SK-N-MC (cell line): ENCODE results near the gene HPN.

ENCODE experiments used
- DNase-seq: peaks from one replicate; pipeline ENCODE4 v3.0.0-alpha.2; 2011; ENCODE audit warnings: low read depth, low spot score
- H3K27ac ChIP-seq: fragments of 200-600 bp; sonication (generic); 2 replicates; pipeline ENCODE4 v1.5.1; 2016; ENCODE audit warnings: mixed run types
- H3K36me3 ChIP-seq: fragments of 200-600 bp; sonication (generic); 2 replicates; pipeline ENCODE4 v1.6.1; 2017; ENCODE audit warnings: antibody characterized with exemption, low read length, mixed read lengths; ENCODE audit not compliant: insufficient read depth
- H3K4me3 ChIP-seq: fragments of 200-600 bp; sonication (generic); 2 replicates; pipeline ENCODE4 v1.5.1; 2016
- H3K9ac ChIP-seq: fragments of 200-600 bp; sonication (generic); 2 replicates; pipeline ENCODE4 v1.8.0; 2017; ENCODE audit warnings: mixed run types, mixed read lengths; ENCODE audit not compliant: insufficient read length
- H3K9me3 ChIP-seq: fragments of 200-600 bp; sonication (generic); 2 replicates; pipeline ENCODE4 v1.6.1; 2017; ENCODE audit warnings: low read depth, mild to moderate bottlenecking, antibody characterized with exemption, low read length, moderate library complexity, mixed read lengths
- EZH2 ChIP-seq: fragments of 200-600 bp; sonication (generic); IDR thresholded peaks from one replicate; pipeline ENCODE4 v1.6.1; 2017; ENCODE audit warnings: antibody characterized with exemption
- FOXP2 ChIP-seq: optimal IDR thresholded peaks from 2 replicates; pipeline ENCODE3; 2011; ENCODE audit warnings: mild to moderate bottlenecking, moderate library complexity; ENCODE audit not compliant: insufficient read depth; ENCODE audit errors: extremely low read length, control extremely low read depth
- POLR2AphosphoS5 ChIP-seq: IDR thresholded peaks from 2 replicates; pipeline ENCODE4 v1.6.1; 2012; ENCODE audit warnings: mild to moderate bottlenecking, low read depth, low read length, borderline replicate concordance

HPN gene

GRCh38 chr19:35068941-35069634 lies 27.6 kb downstream of the HPN start:
- H3K9me3 ChIP-seq: no peaks in the 10 kb centered on the region
- no peak overlapping the region for H3K27ac ChIP-seq
- TF ChIP-seq POLR2AphosphoS5: no peak
- TF ChIP-seq FOXP2: no peak
- no peak for TF ChIP-seq EZH2
- DNase-seq: no peak
- no peak overlapping the region for H3K9ac ChIP-seq
- no peak overlapping the region for H3K4me3 ChIP-seq
- no peaks in the 10 kb centered on the region for H3K36me3 ChIP-seq

DNA sequence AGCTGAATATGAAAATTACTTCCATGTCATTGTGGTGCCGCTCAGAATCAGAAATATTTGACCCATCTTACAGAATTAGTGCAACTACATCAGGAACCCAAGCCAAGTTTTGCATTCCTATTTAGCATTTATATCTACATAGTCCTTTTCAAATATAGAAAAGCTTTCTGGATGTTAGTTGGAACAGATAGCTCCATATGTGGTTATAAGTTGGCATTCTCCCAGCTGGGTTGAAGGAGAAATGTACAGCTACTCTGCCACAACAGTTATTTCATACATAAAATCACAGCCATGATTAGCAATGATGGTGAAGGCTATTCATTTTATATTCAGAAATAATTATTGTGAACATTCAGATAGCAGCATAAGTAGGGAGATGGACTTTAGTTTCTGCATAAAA lies 28.2 kb downstream of the HPN start:
- Histone ChIP-seq H3K36me3 (no peaks in the 10 kb centered on the region), H3K9me3 (no peaks in the 10 kb centered on the region), H3K9ac (no peak overlapping the region), H3K27ac (no peak overlapping the region), H3K4me3 (no peak overlapping the region)
- no peak for TF ChIP-seq FOXP2
- no peak for TF ChIP-seq EZH2
- TF ChIP-seq POLR2AphosphoS5: no peak
- DNase-seq: no peak

GRCh38 chr19:35070471-35070870 lies 28.9 kb downstream of the HPN start:
- no peak overlapping the region for H3K4me3 ChIP-seq
- no peaks in the 10 kb centered on the region for H3K9me3 ChIP-seq
- DNase-seq: no peak
- no peaks in the 10 kb centered on the region for H3K36me3 ChIP-seq
- no peak overlapping the region for H3K9ac ChIP-seq
- no peak for TF ChIP-seq POLR2AphosphoS5
- no peak for TF ChIP-seq FOXP2
- no peak for TF ChIP-seq EZH2
- H3K27ac ChIP-seq: no peak overlapping the region

- no peak overlapping the region for H3K27ac ChIP-seq
- no peak for DNase-seq
Measured at GRCh38 chr19:35073516-35073915, 32.0 kb downstream of the HPN start.

GRCh38 chr19:35073941-35074340 lies 32.4 kb downstream of the HPN start:
- no peaks in the 10 kb centered on the region for H3K36me3 ChIP-seq
- no peak overlapping the region for H3K9ac ChIP-seq
- no peak for DNase-seq
- no peak overlapping the region for H3K27ac ChIP-seq
- TF ChIP-seq POLR2AphosphoS5 (no peak), FOXP2 (no peak), EZH2 (no peak)
- H3K9me3 ChIP-seq: no peaks in the 10 kb centered on the region
- H3K4me3 ChIP-seq: no peak overlapping the region

More at GRCh38 chr19:35073516-35073915, 32.0 kb downstream of the HPN start:
- H3K9me3 ChIP-seq: no peaks in the 10 kb centered on the region
- H3K36me3 ChIP-seq: no peaks in the 10 kb centered on the region
- H3K4me3 ChIP-seq: no peak overlapping the region
- TF ChIP-seq EZH2: no peak
- no peak overlapping the region for H3K9ac ChIP-seq

- Histone ChIP-seq H3K9ac (no peak overlapping the region), H3K9me3 (no peaks in the 10 kb centered on the region), H3K36me3 (no peaks in the 10 kb centered on the region), H3K4me3 (no peak overlapping the region), H3K27ac (no peak overlapping the region)
- TF ChIP-seq EZH2 (no peak), FOXP2 (no peak), POLR2AphosphoS5 (no peak)
- no peak for DNase-seq
Measured at GRCh38 chr19:35074426-35075201, 33.1 kb downstream of the HPN start.

DNA sequence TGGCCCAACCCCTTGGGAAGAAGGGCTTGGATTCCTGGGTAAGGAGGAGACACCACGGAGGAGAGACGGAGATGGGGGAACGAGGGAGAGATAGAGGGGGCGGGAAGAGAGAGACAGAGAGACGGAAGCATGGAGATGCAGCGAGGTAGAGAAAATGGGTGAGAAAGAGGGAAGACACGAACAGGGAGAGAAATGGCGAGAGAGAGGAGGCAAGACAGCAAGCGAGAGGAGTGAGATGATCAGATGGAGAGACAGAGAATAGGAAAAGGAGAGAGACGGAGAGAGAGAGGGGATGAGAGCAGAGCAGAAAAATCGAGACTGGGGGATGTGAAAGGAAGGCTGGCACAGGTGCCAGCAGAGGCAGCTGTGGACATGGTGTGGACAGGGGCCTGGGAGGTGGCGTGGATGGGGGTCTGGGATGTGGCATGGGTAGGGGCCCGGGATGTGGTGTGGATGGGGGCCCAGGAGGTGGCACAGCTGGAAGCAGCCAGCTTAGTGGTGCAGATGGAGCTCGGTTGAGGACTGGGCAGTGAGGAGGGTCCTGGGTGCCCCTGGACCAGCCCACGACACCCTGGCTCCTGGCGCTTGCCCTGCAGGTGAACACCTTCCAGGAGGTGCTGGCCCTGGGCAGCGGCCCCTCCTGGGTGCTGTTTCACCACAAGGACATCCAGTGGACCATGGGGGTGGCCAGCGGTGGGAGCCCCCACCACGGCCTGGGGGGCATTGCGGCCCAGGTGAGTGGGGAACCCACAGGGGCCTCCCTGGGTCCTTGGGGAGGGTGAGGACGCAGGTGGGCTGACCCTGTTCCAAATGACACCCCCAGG lies 33.9 kb downstream of the HPN start:
- H3K27ac ChIP-seq: no peak overlapping the region
- H3K9me3 ChIP-seq: no peaks in the 10 kb centered on the region
- no peaks in the 10 kb centered on the region for H3K36me3 ChIP-seq
- DNase-seq: no peak
- H3K9ac ChIP-seq: no peak overlapping the region
- no peak for TF ChIP-seq EZH2
- no peak for TF ChIP-seq FOXP2
- no peak for TF ChIP-seq POLR2AphosphoS5
- H3K4me3 ChIP-seq: no peak overlapping the region

- TF ChIP-seq EZH2: no peak
- TF ChIP-seq FOXP2: no peak
- Histone ChIP-seq H3K27ac (no peak overlapping the region), H3K4me3 (no peak overlapping the region), H3K36me3 (no peaks in the 10 kb centered on the region), H3K9me3 (no peaks in the 10 kb centered on the region), H3K9ac (no peak overlapping the region)
- DNase-seq: no peak
Measured at GRCh38 chr19:35076026-35076370, 34.5 kb downstream of the HPN start.
